GM10248 (cell line): ENCODE data around the gene NOL7.

Source experiments
- CTCF ChIA-PET: fragments of 300-600 bp; sonication (Branson Sonifier 250); formaldehyde crosslinking; extraction: SDS; loops from one replicate; lab custom pipeline; 2021; ENCODE audit warnings: antibody characterized with exemption; lab: Yijun Ruan, JAX
- POLR2A ChIA-PET: fragments of 350-650 bp; sonication (Branson Sonifier 250); formaldehyde crosslinking; extraction: SDS; loops from one replicate; lab custom pipeline; 2020; ENCODE audit warnings: antibody characterized with exemption; lab: Yijun Ruan, JAX
- DNase-seq: peaks from one replicate; pipeline ENCODE4 v3.0.0; 2012; ENCODE audit errors: extremely low spot score
- TF ChIP-seq, protein P1 (sequence below): IDR thresholded peaks from 2 replicates; pipeline ENCODE4 v1.5.1; 2012; ENCODE audit warnings: mild to moderate bottlenecking, low read depth; ENCODE audit errors: extremely low read depth, missing control alignments, control extremely low read depth

Gene NOL7

DNA sequence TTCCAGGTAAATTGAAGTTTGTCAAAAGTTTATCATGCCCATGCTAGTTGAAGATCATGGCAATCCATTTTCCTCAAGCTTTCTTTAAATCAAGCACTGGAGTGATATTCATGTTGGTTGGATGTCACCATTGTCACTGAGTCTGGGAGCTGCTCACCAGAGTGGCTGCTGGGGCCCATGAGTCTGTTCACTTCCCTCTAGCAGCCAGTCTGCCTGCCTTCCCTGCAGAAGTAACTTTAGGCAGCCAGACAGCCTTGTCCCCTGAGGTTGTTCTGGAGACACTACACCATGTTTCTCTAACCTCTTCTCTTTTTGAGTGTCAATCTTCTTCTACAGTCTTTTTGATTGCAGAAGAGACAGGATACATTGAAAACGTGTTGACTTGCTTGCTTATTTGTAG, 35.2 kb upstream of the NOL7 start:
- POLR2A ChIA-PET: no interaction called here
- no peak for DNase-seq
- TF ChIP-seq, protein P1, sequence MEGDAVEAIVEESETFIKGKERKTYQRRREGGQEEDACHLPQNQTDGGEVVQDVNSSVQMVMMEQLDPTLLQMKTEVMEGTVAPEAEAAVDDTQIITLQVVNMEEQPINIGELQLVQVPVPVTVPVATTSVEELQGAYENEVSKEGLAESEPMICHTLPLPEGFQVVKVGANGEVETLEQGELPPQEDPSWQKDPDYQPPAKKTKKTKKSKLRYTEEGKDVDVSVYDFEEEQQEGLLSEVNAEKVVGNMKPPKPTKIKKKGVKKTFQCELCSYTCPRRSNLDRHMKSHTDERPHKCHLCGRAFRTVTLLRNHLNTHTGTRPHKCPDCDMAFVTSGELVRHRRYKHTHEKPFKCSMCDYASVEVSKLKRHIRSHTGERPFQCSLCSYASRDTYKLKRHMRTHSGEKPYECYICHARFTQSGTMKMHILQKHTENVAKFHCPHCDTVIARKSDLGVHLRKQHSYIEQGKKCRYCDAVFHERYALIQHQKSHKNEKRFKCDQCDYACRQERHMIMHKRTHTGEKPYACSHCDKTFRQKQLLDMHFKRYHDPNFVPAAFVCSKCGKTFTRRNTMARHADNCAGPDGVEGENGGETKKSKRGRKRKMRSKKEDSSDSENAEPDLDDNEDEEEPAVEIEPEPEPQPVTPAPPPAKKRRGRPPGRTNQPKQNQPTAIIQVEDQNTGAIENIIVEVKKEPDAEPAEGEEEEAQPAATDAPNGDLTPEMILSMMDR: no peak
- CTCF ChIA-PET: interaction anchor here (1.2 kb wide), 1 partner anchor 35 kb away, joined by 3 read pairs; the partner anchor contains the start of gene NOL7

- no peak for DNase-seq
- TF ChIP-seq, protein P1: no peak
- ChIA-PET CTCF (interaction anchor here (2.1 kb wide), 1 partner anchor 13 kb away, joined by 6 read pairs; no protein-coding TSS in a partner anchor), POLR2A (no interaction called here)
These were observed 33.4 kb upstream of the NOL7 start for GRCh38 chr6:13581700-13582229.

DNA sequence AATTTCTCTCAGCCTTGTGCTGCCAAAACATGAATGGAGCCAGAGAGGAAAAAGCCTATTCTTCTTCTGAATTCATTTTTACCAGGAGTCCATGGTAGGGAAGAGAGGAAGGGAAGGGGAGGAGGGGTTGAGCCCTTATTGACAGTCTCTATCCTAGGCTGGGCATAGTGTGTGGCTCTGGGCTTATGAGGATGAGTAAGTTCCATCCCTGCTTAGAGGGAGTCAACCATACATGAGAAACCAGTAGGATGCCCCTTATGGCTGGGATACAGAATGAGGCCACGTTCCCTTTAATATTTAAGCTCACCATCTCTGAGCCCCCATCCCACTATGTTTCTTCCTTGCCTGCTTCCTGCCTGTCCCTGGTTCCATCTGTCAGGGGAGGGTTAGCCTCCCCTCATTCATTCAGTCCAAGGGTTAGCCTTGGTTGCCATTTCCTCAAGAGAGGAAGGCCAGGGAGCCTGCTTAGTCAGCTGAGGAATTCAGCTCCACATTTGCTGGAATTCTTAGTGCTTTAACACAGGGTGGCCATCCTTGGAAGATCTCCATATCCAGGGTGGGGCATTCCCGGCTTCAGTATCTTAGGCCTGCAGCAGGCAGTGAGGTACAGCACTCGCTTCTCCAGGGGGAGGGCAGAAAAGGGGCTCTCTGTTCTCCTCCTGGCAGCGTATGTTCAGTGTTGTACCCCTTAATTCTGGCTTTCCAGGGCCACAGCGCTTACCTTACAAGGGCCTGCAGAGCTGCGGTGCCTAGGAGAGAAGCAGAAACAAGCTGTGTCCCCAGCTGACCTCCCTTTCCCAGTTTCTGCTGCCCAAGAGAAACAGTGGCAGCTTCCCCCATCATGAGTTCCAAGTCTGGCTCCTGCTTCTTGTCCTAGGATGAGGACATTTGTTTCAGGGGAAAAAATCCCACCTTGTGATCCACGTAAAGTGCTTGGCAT, 28.3 kb upstream of the NOL7 start:
- POLR2A ChIA-PET: no interaction called here
- CTCF ChIA-PET: interaction anchor here (1.1 to 2.7 kb wide), 3 partner anchors 8 to 29 kb away, joined by 3 to 19 read pairs (median 4); partner anchors contain the start of gene SIRT5
- TF ChIP-seq, protein P1: no peak
- DNase-seq: no peak

- POLR2A ChIA-PET: no interaction called here
- no peak for DNase-seq
- TF ChIP-seq, protein P1: no peak
- CTCF ChIA-PET: interaction anchor here (0.9 to 1.9 kb wide), 2 partner anchors 15 to 20 kb away, joined by 3 to 7 read pairs; partner anchors contain the start of gene SIRT5
These were observed 25.3 kb upstream of the NOL7 start for GRCh38 chr6:13589801-13590200.

DNA sequence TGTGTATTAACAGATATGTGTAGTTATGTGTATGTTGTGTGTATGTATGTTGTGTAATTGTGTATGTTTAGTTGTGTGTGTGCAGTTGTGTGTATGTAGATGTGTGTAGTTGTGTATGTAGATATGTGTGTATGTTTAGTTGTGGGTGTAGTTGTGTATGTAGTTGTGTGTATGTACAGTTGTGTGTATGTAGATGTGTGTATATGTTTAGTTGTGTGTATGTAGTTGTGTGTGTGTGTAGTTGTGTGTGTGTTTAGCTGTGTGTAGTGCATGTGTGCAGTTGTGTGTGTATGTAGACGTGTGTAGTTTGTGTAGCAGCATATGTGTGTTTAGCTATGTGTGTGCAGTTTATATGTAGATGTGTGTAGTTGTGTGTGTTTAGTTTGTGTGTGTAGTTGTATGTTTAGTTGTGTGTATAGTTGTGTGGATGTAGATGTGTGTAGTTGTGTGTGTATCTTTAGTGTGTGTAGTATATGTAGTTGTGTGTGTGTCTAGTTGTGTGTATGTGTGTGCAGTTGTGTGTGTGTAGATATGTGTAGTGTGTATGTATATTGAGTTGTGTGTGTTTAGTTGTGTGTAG, 24.5 kb upstream of the NOL7 start:
- CTCF ChIA-PET: interaction anchor here (0.9 to 5.3 kb wide), 4 partner anchors 15 to 42 kb away, joined by 3 to 45 read pairs (median 3); partner anchors contain the start of gene SIRT5
- POLR2A ChIA-PET: no interaction called here
- TF ChIP-seq, protein P1: no peak
- DNase-seq: no peak
